Mesenchymal stem cell (in vitro differentiated cells and primary cell): ENCODE results near the gene RAB5A.
A peak's percentile ranks its signal among the peaks of the same experiment; 100 is the strongest.

ENCODE experiments used
- DNase-seq: peaks from one replicate; pipeline ENCODE4 v3.0.0-alpha.2; 2013
- H2AFZ ChIP-seq: one replicate; pipeline ENCODE4 v1.6.1; 2013; ENCODE audit warnings: low read depth, mild to moderate bottlenecking, control low read depth, inconsistent platforms, low read length, moderate library complexity
- H2AK5ac ChIP-seq: 2 replicates; pipeline ENCODE4 v1.6.1; 2013; ENCODE audit warnings: low read length, moderate library complexity, mild to moderate bottlenecking, inconsistent platforms; ENCODE audit not compliant: severe bottlenecking
- H2BK120ac ChIP-seq: one replicate; pipeline ENCODE4 v1.6.1; 2013; ENCODE audit warnings: low read depth, mild to moderate bottlenecking, inconsistent platforms, low read length, moderate library complexity
- H2BK12ac ChIP-seq, 2 experiments: one replicate each; pipeline ENCODE4 v1.6.1; 2013; ENCODE audit warnings: inconsistent platforms in 2 of 2, low read length in 2 of 2, mild to moderate bottlenecking in 2 of 2, moderate library complexity in 2 of 2, control low read depth in 1 of 2
- H2BK15ac ChIP-seq: one replicate; pipeline ENCODE4 v1.6.1; 2013; ENCODE audit warnings: mild to moderate bottlenecking, low read depth, inconsistent platforms; ENCODE audit not compliant: poor library complexity, severe bottlenecking
- H2BK5ac ChIP-seq: 2 replicates; pipeline ENCODE4 v1.6.1; 2013; ENCODE audit warnings: low read depth, mild to moderate bottlenecking, low read length, control low read depth, inconsistent platforms; ENCODE audit not compliant: poor library complexity, severe bottlenecking
- H3K14ac ChIP-seq, 2 experiments: one replicate each; pipeline ENCODE4 v1.6.1; 2013; ENCODE audit warnings: inconsistent platforms in 2 of 2, low read length in 2 of 2, control low read depth in 1 of 2, mild to moderate bottlenecking in 1 of 2, moderate library complexity in 1 of 2
- H3K18ac ChIP-seq, 2 experiments: one replicate each; pipeline ENCODE4 v1.6.1; 2013; ENCODE audit warnings: inconsistent platforms in 2 of 2, low read length in 2 of 2, control low read depth in 1 of 2, low read depth in 1 of 2, mild to moderate bottlenecking in 1 of 2
- H3K23ac ChIP-seq, 2 experiments: one replicate each; pipeline ENCODE4 v1.6.1; 2013; ENCODE audit warnings: inconsistent platforms in 2 of 2, low read length in 2 of 2, mild to moderate bottlenecking in 2 of 2, moderate library complexity in 2 of 2, control low read depth in 1 of 2
- H3K27ac ChIP-seq: 2 replicates; pipeline ENCODE4 v1.5.1; 2013; ENCODE audit warnings: mild to moderate bottlenecking, moderate library complexity, low read length, control low read depth, inconsistent platforms; ENCODE audit not compliant: poor library complexity, severe bottlenecking
- H3K27me3 ChIP-seq, 2 experiments: 2 replicates each; pipeline versions ENCODE4 v1.6.1 to v1.7.0; 2013; ENCODE audit warnings: low read length in 2 of 2, mild to moderate bottlenecking in 2 of 2, moderate library complexity in 2 of 2, control low read depth in 1 of 2, inconsistent platforms in 1 of 2; ENCODE audit not compliant: control insufficient read depth in 1 of 2, insufficient read depth in 1 of 2
- H3K36me3 ChIP-seq, 2 experiments: 2 replicates each; pipeline versions ENCODE4 v1.6.1 to v1.7.0; 2013; ENCODE audit warnings: low read length in 2 of 2, control low read depth in 1 of 2, inconsistent platforms in 1 of 2, low read depth in 1 of 2, mild to moderate bottlenecking in 1 of 2; ENCODE audit not compliant: insufficient read depth in 2 of 2, control insufficient read depth in 1 of 2
- H3K4ac ChIP-seq, 2 experiments: one replicate each; pipeline ENCODE4 v1.6.1; 2013; ENCODE audit warnings: inconsistent platforms in 2 of 2, low read length in 2 of 2, mild to moderate bottlenecking in 2 of 2, moderate library complexity in 2 of 2, control low read depth in 1 of 2, low read depth in 1 of 2
- H3K4me1 ChIP-seq: 2 replicates; pipeline ENCODE4 v1.6.1; 2013; ENCODE audit warnings: low read depth, low read length, control low read depth; ENCODE audit not compliant: control insufficient read depth, insufficient read depth
- H3K4me2 ChIP-seq: 2 replicates; pipeline ENCODE4 v1.6.1; 2013; ENCODE audit warnings: low read length, mild to moderate bottlenecking, inconsistent platforms; ENCODE audit not compliant: poor library complexity, severe bottlenecking
- H3K4me3 ChIP-seq, 2 experiments: 2 replicates each; pipeline versions ENCODE4 v1.5.1 to v1.7.0; 2013; ENCODE audit warnings: low read length in 2 of 2, mild to moderate bottlenecking in 2 of 2, control low read depth in 1 of 2, low read depth in 1 of 2; ENCODE audit not compliant: insufficient read depth in 1 of 2
- H3K79me1 ChIP-seq: replicated peaks from 2 replicates; pipeline ENCODE4 v1.6.1; 2013; ENCODE audit warnings: mild to moderate bottlenecking, control low read depth, low read length, inconsistent platforms; ENCODE audit not compliant: poor library complexity, severe bottlenecking
- H3K9ac ChIP-seq: 2 replicates; pipeline ENCODE4 v1.7.0; 2013; ENCODE audit warnings: mild to moderate bottlenecking, low read length, moderate library complexity
- H3K9me3 ChIP-seq: 2 replicates; pipeline ENCODE4 v1.7.0; 2013; ENCODE audit warnings: mild to moderate bottlenecking, low read length; ENCODE audit not compliant: control insufficient read depth
- H4K8ac ChIP-seq: one replicate; pipeline ENCODE4 v1.6.1; 2013; ENCODE audit warnings: inconsistent platforms, mild to moderate bottlenecking, low read length, moderate library complexity
- H4K91ac ChIP-seq: one replicate; pipeline ENCODE4 v1.6.1; 2013; ENCODE audit warnings: mild to moderate bottlenecking, low read length, inconsistent platforms
- WGBS: methylation state at CpG from one replicate; pipeline ENCODE4 v1.1.7; 2013; ENCODE audit warnings: mixed read lengths; 5-methylcytosine and 5-hydroxymethylcytosine counted together

Gene RAB5A

DNA sequence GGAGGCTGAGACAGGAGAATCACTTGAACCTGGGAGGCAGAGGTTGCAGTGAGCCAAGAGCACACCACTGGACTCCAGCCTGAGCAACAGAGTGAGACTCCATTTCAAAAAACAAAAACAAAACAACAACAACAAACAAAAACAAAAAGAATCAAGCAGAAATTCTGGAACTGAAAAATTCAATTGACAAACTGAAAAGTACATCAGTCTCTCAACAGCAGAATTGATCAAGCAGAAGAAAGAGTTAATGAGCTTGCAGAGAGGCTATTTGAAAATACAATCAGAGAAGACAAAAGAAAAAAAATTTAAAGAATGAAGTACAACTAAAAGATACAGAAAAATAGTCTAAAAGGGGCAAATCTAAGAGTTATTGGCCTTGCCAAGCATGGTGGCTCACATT lies 35.4 kb upstream of the RAB5A start:
- H3K36me3 ChIP-seq, result peaks cover 0 to 3% of the 10 kb centered on the region in 2 experiments
- peaks cover 6% of the 10 kb centered on the region for H3K4me1 ChIP-seq
- no peak overlapping the region for H2BK120ac ChIP-seq
- H3K18ac ChIP-seq, result no peak overlapping the region
- no peak overlapping the region for H3K23ac ChIP-seq
- no peak overlapping the region for H2BK12ac ChIP-seq
- H3K4me2 ChIP-seq, result no peak overlapping the region
- no peak overlapping the region for H2BK5ac ChIP-seq
- H3K9ac ChIP-seq, result no peak overlapping the region
- H3K27me3 ChIP-seq, result no peaks in the 10 kb centered on the region
- no peak overlapping the region for H3K27ac ChIP-seq
- no peak overlapping the region for H2BK15ac ChIP-seq
- no peak overlapping the region for H4K91ac ChIP-seq
- H2AFZ ChIP-seq, result no peak overlapping the region
- H3K14ac ChIP-seq, result no peak overlapping the region
- H3K9me3 ChIP-seq, result peaks cover 17% of the 10 kb centered on the region
- H4K8ac ChIP-seq, result no peak overlapping the region
- peaks cover 5% of the 10 kb centered on the region for H3K79me1 ChIP-seq
- no peak overlapping the region for H3K4me3 ChIP-seq
- no peak for DNase-seq
- no peak overlapping the region for H3K4ac ChIP-seq
- H2AK5ac ChIP-seq, result no peak overlapping the region

DNA sequence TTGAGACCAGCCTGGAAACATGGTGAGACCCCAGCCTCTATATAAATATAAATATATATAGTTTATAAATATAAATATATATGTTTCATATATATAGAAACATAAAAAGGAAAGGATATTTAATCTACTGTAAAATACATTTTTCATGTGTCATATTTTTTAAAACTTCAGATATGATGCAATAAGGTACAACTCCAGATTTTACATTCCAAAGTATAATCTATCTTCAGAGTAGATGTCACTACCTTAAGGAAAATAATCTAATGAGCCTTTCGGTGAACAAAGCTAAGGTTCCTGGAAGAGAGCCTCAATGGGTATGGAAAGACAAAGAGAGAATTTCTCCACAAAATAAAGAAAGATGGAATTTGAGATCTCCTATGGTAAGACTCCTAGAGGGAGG lies 29.7 kb upstream of the RAB5A start:
- H2BK12ac ChIP-seq, result no peak overlapping the region
- no peaks in the 10 kb centered on the region for H3K79me1 ChIP-seq
- DNase-seq, result no peak
- H3K9ac ChIP-seq, result no peak overlapping the region
- H2BK15ac ChIP-seq, result no peak overlapping the region
- H3K4me3 ChIP-seq, result no peak overlapping the region
- no peak overlapping the region for H3K4me2 ChIP-seq
- no peak overlapping the region for H2BK120ac ChIP-seq
- no peaks in the 10 kb centered on the region for H3K27me3 ChIP-seq
- no peak overlapping the region for H3K4ac ChIP-seq
- H3K27ac ChIP-seq, result no peak overlapping the region
- H2AFZ ChIP-seq, result no peak overlapping the region
- no peak overlapping the region for H3K18ac ChIP-seq
- H3K9me3 ChIP-seq, result peaks cover 4% of the 10 kb centered on the region
- H4K8ac ChIP-seq, result no peak overlapping the region
- H3K14ac ChIP-seq, result no peak overlapping the region
- H3K23ac ChIP-seq, result no peak overlapping the region
- peaks cover 0 to 3% of the 10 kb centered on the region in 2 experiments for H3K36me3 ChIP-seq
- H3K4me1 ChIP-seq, result no peaks in the 10 kb centered on the region
- no peak overlapping the region for H2BK5ac ChIP-seq
- H4K91ac ChIP-seq, result no peak overlapping the region
- 92% methylated on average over 1 of the region's 1 CpG for WGBS
- H2AK5ac ChIP-seq, result no peak overlapping the region

DNA sequence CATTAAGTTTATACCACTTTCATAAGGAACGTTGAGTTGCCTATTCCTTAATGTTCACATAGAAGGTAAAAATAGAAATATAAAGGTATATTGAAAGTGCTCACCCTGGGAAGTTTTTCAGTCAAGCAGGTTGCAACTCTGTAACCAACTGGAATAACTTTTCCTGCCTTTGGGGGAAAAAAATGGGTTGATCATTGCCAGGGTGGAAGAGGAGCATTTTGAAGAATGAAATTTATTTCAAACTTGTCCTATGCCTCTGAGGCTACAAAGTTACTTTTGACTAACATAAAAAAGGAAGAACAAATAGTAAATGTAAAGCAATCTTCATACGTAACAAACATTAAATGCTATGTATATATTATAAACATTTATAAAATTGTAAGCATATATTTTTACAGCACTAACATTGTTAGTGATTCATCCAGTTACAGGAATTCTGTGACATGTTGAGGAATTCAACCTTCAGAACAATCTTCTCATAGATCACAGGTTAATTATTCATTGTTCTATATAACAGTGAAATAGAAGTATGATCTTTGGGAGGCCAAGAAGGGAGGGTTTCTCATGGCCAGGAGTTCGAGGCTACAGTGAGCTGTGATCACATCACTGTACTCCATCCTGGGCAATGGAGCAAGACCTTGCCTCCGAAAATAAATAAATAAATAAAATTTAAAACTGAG lies 26.4 kb upstream of the RAB5A start:
- Histone ChIP-seq H3K27ac (peak overlapping the region; percentile 84), H3K4ac (no peak overlapping the region), H3K18ac (no peak overlapping the region), H2AK5ac (no peak overlapping the region), H2AFZ (no peak overlapping the region), H2BK15ac (no peak overlapping the region), H2BK120ac (no peak overlapping the region), H3K14ac (no peak overlapping the region), H3K79me1 (no peaks in the 10 kb centered on the region), H3K9ac (no peak overlapping the region), H3K4me3 (no peak overlapping the region), H3K27me3 (no peaks in the 10 kb centered on the region), H2BK12ac (no peak overlapping the region), H3K4me1 (no peaks in the 10 kb centered on the region), H3K4me2 (peak overlapping the region; percentile 43), H2BK5ac (no peak overlapping the region), H4K8ac (no peak overlapping the region), H3K23ac (no peak overlapping the region), H3K9me3 (no peaks in the 10 kb centered on the region), H3K36me3 (no peaks in the 10 kb centered on the region), H4K91ac (no peak overlapping the region)
- 100% methylated on average over 1 of the region's 4 CpGs for WGBS
- DNase-seq, result no peak

DNA sequence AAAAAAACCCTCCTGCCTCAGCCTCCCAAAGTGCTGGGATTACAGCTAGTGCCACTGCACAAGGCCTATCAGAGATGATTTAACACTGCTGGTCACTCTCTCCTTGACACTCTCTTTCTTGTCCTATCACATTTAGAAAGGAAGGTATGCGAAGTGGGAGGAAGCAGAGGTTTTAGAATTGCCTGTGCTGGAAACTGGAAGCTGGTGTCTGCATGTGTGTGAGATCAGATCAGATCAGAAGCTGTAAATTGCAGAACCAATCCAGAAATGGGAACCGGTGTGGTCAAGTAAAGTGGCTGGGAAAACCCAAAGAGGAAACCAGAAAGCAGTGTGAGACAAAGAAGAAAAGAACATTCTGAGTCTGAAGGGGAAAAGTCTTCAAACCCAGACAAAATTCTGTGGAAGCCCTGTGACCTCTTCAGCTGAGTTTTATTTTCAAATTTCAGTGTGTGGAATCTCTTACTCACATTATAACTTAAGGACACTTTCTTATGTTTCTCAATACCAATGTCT lies 15.7 kb upstream of the RAB5A start:
- Histone ChIP-seq H2BK5ac (no peak overlapping the region), H3K9ac (no peak overlapping the region), H3K9me3 (no peaks in the 10 kb centered on the region), H4K91ac (no peak overlapping the region), H4K8ac (no peak overlapping the region), H2BK120ac (no peak overlapping the region), H3K79me1 (no peaks in the 10 kb centered on the region), H3K23ac (no peak overlapping the region), H2BK15ac (no peak overlapping the region), H3K4me1 (no peaks in the 10 kb centered on the region), H2AK5ac (no peak overlapping the region), H3K4ac (no peak overlapping the region), H3K4me3 (no peak overlapping the region), H3K4me2 (no peak overlapping the region), H3K27me3 (peaks cover 0 to 15% of the 10 kb centered on the region in 2 experiments), H3K27ac (no peak overlapping the region), H2BK12ac (no peak overlapping the region), H3K36me3 (no peaks in the 10 kb centered on the region), H2AFZ (peak overlapping the region; percentile 36), H3K18ac (no peak overlapping the region), H3K14ac (no peak overlapping the region)
- 66% methylated on average over 2 of the region's 2 CpGs for WGBS
- DNase-seq, result peak; percentile 18
